ENCODE data around the gene SPCS3.
"Not testable (repeated sequence)": the region's sequence is repeated elsewhere in the genome, so short reads cannot be mapped to it uniquely, and the experiment has no call there.

The SPCS3 gene

DNA sequence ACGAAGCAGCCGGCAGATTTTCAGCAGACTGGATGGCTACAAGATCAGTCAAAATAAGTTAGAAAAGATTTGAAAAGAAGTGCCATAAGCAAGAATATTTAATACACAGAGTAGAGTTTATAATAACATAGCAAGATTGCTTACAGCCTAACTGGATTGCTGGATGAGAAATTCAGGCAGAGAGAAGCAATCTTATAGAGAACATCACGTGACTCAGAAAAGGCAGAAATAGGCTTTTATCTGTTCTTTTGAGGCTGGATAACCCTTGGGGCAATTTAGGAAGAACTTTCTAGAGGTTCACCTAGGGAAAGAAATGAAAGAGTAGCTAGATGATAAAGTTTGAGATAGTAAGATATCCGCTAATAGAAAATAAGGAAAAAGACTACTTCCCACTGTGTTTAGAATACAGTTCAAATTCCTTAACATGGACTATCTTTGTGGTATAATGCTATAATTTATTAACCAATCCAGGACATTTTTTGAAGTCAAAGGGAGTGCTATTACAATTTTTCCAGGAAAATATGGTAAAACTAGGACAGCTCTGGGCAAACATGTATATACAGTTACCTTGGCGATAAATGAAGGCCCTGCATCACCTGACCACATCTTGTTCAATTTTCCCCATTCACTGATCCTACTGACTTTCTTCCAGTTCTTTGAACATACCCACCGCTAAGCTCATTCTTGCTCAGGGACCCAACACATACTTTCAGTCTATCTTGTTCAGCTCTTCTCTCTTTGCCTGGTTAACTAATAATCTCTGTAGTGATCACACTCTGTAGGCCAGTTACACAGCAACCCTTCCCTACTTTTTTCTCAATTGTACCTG lies 12.7 kb upstream of the SPCS3 start:
- no peak for DNase-seq

DNA sequence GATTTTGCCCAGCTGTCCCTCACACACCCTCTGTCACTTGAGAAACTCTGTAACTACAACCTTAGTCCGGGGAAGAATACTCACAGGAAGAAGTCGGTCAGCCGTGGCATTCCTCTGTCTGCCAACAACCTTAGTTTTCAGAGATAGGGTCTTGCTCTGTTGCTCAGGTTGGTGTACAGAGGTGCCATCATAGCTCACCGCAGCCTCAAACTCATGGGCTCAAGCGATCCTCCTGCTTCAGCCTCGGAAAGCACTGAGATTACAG lies 12.2 kb upstream of the SPCS3 start:
- DNase-seq, result no peak

DNA sequence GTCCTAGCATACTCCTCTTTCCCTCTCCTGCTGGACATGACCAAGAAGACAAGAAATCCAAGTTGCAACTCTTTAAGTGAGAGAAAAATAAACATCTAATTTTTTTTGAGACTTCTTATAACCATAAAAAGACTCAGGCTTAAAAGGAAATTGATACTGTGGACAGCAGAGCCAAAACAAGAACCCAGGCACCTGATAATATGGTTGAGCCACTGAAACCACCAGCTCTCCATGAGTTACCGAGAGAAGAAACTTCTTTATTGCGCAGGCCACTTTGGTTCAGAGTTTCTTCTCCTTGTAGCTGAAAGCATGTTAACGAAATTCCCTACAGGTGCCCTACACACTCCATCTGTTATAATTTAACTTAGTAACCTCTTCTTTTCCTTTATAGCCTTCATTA lies 11.3 kb upstream of the SPCS3 start:
- no peak for DNase-seq

DNA sequence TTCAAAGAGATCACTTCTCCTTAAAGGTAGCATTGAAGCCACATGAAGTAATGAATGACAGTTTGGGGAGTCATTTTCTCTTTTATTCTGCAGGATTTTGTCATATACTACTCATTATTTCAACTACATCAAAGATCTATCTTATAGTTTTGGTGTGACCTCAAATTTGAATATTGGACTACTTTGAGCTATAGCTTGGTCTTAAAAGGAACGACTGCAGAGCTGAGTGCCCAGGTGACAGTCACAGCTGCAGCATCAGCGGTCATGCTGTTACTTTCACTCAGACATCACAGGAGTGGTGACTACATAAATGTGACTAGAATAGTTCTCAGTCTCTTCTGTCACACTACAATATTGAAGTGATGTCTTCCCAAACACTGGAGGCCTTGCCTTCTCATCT lies 10.7 kb upstream of the SPCS3 start:
- no peak for DNase-seq

DNA sequence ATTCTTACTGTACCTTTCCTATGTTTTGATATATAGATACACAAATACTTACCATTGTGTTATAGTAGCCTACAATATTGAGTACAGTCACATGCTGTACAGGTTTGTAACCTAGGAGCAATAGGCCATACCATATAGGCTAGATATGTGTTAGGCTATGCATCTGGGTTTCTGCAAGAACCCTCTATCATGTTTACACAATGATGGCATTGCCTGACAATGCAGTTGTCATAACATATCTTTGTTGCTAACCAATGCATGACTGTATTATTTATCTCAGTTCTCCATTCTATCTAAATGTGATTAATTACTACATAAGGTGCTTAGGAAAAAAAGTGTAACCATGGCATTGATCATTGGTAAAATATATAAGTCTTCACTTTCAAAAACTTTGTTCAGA lies 10.0 kb upstream of the SPCS3 start:
- no peak for DNase-seq

DNA sequence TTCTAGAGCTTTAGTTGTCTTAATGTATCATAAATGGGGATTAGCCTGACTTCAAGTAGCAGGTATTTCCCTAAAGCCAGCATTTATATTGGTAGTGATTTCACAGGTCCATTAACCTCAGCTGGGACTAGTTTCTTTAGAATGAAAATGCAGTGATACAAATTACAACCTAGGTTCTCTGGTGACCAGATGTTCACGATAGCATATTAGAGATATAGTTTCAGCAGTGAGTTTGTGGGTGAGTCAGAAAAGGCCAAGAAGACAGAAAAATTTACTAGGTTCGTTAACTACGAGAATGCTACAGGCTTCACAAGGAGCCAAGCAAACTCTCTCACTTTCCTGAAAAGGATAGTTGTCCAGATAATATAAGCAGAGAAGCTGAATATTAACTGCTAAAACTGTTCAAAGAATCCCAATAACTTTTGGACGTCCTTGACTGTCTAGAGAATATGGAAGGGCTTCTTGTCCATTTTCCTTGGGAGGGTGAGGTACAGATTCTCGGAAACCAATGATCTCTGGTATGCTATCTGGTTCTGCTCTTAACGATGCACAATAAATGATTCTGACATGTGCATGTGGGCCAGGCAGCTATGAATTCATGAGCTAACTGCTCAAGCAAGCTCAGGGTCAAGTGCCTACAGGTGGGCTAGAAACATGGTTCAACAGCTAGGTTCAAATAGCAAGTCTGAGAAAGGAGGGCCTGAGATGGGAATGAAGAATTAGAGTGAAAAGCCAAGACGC lies 6.0 kb upstream of the SPCS3 start:
- DNase-seq, result no peak

DNA sequence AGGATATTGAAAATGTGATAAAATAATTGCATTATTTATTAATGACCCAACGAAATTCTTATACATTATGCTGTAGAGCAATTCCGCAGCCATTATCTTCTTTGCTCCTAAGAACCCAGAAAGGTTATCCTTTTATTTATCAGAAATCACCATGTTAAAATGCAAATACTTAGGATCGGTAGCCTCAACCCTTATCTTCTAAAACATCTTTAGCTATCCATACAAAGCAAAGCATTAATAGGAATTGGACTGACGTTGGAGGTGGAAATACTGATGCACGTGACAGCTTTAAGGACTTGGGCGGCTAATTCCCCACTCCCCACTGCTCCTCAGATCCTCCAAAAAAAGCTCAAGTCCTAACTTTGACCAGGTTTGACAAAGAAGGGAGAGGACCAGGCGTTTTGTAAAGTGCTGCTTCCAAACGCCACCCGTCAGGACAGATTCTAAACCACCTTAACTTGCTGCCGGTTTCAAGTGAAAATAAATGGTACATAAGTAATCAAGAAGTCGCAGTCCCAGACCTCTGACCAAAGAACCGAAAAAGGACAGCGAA lies 539 bp upstream of the SPCS3 start:
- no peak for DNase-seq

DNA sequence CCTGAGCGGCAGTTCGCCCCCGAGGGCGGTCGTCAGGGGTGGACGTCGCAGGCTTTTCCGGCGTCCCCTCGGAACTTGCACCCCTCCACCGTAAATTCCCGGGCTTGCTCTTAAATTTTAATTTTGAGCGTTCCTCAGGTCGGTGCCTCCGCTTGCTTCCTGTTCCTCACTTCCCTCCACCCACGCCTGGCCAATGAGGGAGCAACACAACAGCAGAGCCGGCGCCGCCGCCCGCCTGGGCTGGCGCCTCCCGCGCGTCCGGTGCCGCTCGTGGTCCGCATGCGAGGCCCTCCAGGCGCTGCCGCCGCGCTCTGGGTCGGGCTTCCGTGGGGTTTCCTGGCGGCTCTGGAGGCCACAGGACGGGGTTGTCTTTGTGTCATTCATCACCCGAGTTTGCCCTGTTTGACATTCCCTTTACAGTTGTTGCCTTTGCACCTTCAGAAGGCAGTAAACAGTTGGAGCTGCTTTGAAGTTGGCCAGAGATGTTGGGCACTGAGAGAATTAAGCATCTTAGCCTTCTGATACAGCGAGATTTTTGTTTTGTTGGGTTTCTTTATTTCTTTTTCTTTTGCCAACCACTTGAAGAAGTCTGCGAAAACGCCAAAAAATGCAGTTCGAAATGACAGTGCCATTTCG lies 692 bp downstream of the SPCS3 start:
- peak; percentile 84 for DNase-seq

DNA sequence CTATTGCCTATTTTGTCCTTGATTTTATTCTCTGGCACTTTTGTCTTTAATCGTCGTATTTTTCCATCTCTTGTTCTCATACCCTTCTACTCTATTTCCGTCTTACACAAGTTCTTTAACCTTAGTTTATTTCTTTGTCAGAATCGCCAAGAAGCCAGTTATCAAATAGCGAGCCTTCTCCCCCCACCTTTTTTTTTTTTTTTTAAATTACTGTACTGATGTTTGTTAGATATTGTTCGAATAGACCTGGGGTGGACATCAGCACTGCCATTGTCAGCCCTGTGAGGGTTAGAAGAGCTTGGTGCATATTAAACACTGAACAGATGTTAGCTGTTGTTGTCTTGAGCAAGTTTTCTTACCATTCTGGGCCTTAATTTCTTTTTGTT lies 1.2 kb downstream of the SPCS3 start:
- no peak for DNase-seq

DNA sequence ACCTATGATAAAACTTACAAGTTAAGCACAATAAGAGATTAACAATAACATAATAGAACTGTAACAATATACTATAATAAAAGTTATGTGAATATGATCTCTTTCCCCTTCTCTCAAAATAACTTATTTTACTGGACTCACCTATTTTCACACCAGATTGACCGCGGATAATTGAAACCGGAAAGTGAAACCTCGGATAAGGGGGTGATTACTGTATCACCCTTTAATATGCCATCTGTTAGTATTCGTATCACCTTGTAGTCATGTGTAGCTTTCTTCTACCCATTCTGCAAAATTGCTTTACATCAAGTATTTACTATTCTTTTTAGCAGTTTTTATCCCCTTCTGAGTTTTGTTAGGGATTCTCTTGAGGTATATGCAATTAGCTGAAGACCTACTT lies 1.8 kb downstream of the SPCS3 start:
- DNase-seq, result no peak

DNA sequence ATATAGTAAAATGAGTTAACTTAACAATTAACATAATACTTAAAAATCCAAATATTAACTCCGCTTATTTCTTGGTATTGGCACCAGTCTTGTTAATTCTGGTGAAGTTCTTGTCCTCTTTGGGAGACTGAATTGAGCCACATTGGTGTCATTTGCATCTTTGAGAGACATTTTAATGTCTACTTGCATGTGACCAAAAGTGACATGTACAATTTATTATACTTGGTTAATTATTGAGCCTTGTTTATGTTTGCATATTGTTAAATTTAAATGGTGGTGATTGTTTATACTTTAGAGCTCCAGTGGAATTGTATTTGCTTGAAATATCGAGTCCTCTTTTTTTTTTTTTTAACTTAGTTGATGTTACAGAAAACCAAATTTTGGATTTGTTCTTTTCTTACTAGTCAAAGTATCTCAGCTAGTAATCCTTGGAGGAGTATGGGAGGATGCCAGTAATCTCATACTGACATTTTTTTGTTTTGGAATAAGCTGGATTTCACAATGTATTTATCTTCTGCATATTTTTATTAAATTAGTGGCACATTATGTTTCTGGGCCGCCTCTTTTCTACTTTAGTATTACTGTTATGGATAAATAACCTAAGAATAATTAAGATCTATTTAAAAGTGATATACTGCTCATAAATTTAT lies 3.9 kb downstream of the SPCS3 start:
- no peak for DNase-seq

DNA sequence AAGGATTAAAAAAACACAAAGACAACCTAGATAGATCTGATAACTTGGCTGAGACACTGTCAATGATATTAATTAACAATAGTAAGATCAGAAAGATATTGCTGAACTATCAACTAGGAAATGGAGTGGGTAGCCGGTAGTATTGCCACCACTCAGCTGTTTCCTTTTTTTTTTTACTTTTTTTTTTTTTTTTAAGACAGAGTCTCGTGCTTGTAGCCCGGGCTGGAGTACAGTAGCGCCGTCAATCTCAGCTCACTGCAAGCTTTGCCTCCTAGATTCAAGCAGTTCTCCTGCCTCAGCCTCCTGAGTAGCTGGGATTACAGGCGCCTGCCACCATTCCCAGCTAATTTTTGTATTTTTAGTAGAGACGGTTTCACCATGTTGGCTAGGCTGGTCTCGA lies 5.1 kb downstream of the SPCS3 start:
- not testable (repeated sequence) for DNase-seq

DNA sequence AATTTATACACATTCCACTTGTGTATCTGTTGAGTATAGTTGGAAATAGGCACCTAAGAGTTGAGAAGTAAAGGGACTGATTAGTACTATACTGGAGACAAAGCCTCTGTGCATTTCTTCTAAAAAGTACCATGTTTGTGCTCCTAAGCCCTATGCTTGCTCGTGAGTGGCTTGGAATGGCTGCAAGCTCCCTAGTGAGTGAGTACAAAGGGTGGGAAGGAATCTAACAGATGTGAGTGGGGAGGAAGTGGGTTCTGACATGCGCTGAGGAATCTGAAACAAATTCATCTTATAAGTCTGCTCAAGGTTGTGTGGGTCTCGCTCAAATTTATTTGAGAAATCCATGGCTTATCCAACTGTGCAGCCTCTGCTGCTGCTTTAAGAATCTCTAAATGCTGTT lies 13.3 kb downstream of the SPCS3 start:
- peak; percentile 7 for DNase-seq

DNA sequence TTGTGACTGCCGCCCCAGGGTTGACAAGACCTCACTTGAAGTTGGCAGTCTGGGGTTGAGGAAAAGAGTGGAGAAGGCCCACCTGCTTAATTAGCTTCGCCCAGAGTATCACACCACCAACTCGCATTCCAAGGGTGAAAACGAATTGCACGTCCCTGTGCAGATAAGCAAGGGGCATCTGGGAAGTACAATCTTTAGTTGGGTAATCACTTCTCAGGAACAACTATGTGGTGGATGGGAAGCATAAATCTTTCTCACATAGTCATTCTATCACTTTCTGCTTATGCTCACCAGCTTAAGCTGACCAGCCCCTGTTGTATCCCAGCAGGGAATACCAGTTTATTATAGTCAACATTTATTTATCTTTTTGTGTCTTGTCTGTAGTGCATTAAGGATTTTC lies 14.3 kb downstream of the SPCS3 start:
- no peak for DNase-seq

DNA sequence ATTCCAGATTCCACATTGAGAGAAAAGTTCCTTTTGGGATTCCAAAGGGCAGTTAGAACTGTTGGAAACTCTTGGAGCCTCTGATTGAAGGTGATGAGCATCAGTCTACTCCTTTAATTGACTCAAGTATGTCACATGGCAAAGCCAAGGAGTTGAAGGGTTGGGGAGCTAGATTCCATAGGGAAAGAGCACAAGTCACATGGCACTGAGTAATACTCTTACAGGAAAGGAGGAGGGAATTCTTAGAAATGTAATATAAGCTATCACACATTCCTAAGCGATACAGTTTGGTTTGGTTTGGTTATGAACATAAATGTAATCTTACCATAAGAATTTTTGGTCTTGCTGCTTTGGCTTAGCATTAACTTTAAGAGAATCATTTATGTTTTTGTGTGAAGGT lies 15.7 kb downstream of the SPCS3 start:
- no peak for DNase-seq

DNA sequence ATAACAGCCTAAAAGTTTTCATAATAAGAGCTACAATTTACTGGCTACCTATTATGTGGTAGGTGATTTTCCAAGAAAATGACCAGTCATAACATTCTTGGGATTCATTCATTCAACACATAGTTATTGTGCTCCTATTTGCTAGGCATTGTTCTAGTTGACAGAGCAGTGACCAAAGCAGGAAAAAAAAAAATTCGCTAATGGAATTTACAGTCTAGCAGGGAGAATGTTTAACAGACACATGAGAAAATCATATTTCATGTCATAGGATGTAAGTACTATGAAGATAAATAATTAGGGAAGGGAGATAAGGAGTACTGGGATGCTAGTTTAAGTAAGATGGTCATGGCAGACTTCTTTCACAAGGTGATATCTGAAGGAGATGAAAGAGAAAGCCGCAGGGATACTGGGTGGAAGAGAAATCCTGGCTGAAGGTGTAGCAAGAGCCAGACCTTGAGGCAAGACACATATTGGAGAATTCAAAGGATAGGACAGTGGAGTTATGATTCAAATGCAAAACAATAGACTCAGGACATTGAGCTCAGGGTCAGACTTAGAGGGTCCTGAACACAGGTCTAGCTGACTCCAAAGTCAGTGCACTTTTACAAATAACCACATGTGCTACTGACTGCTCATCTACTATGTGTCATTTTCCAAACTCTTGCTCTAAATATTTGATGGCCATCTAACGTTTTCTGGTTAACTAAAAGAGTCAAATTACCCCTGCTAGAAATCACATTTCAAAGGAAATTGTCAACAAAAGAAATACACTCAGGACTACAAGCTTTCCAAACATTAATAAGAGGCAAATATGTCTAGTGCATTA lies 20.4 kb downstream of the SPCS3 start:
- DNase-seq, result no peak

DNA sequence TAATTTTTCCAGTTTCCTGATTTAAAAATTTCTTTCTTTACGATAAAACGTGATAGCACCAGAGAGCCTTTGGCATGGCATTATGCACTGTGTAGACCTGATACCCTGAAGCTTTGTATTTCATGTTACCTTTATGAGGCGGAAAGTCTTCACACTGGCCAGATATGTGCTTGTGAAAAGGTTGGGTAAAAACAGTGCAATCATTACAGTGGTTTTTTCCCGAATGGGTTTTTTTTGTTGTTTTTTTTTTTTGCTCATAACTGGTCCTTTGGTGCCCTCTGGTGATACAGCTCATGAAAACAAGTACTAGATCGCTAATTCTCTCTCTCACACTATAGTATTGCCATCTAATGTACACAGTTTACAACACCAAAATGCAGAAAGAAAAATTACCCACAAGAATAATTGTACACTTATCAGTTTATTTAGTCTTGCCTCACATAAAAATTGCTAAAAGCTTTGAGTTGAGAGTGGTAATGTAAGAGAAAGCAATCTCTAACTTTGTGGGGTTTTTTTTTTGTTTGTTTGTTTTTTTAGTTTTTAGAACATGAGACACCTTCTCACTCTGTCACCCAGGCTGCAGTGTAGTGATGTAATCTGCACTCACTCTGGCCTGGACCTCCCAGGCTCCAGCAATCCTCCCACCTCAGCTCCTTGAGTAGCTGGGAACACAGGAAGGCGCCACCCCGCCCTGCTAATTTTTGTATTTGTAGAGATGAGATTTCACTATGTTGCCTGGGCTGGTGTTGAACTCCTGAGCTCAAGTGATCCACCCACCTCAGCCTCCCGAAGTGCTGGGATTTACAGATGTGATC lies 21.3 kb downstream of the SPCS3 start:
- DNase-seq, result no peak

DNA sequence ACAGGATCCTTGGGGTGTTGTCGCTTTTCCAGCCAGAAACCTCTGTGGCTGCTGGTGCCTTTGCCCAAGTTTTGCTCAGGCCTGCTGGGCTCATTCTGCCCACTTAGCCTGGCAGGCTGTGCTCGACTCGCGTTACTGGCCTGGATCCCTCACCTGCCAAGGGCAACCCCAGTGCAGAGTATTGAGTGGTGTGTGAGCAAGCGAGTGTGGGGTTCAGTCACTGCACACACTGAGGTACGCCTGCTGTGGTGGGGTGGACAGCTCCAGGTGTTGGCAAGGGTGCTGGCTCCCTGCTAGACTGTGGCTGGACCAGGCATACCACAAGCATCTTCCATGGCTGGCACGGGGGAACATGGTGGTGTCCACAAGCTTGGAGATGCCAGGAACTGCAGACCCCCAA lies 22.6 kb downstream of the SPCS3 start:
- no peak for DNase-seq

DNA sequence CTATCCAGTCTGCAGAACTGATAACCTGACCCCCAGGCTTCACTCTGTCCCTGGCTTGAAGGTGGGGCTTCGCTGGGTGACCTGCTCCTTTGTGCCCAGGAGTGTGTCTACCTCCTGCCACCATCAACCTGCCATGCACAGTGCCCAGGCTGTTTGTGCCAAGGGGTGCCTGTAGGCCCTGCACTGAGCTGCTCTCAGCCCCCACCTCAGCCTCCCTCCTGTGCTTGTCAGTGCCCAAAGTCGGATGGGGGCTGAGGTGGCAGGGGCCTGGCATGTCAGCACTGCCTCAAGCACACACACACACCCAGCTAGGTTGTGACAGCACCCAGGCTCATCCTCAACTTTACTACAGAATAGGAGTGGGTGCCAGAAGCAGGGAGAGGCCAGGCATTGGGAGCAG lies 23.5 kb downstream of the SPCS3 start:
- no peak for DNase-seq

DNA sequence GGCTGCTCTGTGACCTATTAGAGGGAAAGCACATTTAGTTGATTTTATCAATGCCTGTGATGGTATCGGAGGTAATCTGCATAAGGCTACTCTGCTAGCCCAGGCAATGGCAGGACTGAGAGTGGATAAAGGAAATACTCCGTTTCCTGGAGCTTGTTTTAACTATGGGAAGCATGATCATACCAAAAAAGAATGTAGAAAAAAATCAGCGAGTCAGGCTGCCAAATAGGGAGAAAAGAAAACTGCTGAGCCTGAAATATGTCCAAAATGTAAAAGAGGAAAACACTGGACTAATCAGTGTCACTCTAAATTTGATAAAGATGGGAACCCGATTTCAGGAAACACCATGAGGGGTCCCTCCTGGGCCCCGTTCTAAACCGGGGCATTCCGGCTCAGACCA lies 25.6 kb downstream of the SPCS3 start:
- not testable (repeated sequence) for DNase-seq

DNA sequence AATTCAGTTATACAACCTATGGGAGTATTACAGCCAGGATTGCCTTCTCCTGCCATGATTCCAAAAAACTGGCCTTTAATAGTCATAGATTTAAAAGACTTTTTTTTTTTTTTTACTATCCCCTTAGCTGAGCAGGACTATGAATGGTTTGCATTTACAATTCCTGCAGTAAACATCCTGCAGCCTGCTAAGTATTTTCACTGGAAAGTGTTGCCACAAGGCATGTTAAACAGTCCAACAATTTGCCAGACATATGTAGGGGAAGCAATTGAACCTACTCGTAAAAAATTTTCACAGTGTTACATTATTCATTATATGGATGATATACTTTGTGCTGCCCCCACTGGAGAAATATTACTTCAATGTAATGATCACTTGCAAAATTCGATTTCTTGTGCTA lies 27.1 kb downstream of the SPCS3 start:
- not testable (repeated sequence) for DNase-seq

DNA sequence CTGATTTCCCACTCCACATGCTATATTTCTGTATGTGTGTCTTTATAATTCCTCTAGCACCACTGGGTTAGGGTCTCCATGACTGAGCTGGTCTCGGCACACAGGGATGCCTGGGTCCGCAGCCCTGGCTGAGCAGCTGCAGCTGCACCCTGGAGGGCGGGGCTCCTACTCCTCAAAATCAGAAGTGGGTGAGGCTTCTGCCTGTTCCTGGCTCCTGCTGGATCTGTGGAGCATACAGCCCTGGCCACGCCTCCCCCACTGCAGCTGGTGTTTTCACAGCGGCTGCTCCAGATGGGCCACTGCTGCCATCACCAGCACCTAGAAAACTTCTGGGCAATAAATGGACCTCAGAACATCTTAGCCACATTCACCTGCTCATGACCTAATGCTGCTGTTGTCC lies 30.9 kb downstream of the SPCS3 start:
- no peak for DNase-seq
